VCaP (cell line): Measurements from ENCODE around the gene CNNM1.

Source experiments
- H3K27ac ChIP-seq: fragments of 450-650 bp; 2 replicates; pipeline ENCODE4 v1.5.1; 2017
- CTCF ChIP-seq: fragments of 450-650 bp; conservative IDR thresholded peaks from 2 replicates; pipeline ENCODE4 v1.5.1; 2017; ENCODE audit warnings: mild to moderate bottlenecking, moderate library complexity

CNNM1 gene

GRCh38 chr10:99303899-99304861 lies 25.0 kb upstream of the CNNM1 start:
- peak overlapping the region; percentile 69 for H3K27ac ChIP-seq
- no peak for TF ChIP-seq CTCF

- TF ChIP-seq CTCF: no peak
- H3K27ac ChIP-seq: peak overlapping the region; percentile 69
These were observed 24.3 kb upstream of the CNNM1 start for GRCh38 chr10:99304862-99305229.

GRCh38 chr10:99312501-99312900 lies 16.7 kb upstream of the CNNM1 start:
- no peak for TF ChIP-seq CTCF
- H3K27ac ChIP-seq: no peak overlapping the region

- no peak overlapping the region for H3K27ac ChIP-seq
- no peak for TF ChIP-seq CTCF
These were observed 13.3 kb upstream of the CNNM1 start for GRCh38 chr10:99315853-99316252.

- no peak for TF ChIP-seq CTCF
- H3K27ac ChIP-seq: no peak overlapping the region
These were observed 12.8 kb upstream of the CNNM1 start for GRCh38 chr10:99316374-99316773.

GRCh38 chr10:99318048-99318447 lies 11.1 kb upstream of the CNNM1 start:
- TF ChIP-seq CTCF: no peak
- H3K27ac ChIP-seq: no peak overlapping the region

GRCh38 chr10:99318475-99318874 lies 10.7 kb upstream of the CNNM1 start:
- no peak overlapping the region for H3K27ac ChIP-seq
- no peak for TF ChIP-seq CTCF
